DMS114 treated with DMSO at 0.1 percent for 48 hours (cell line): ENCODE measurements around the gene PARVA.

ENCODE experiments used
- DNase-seq: peaks from one replicate; lab custom pipeline; 2025; ENCODE audit not compliant: unreplicated experiment; lab: John Stamatoyannopoulos, UW

The PARVA gene

DNA sequence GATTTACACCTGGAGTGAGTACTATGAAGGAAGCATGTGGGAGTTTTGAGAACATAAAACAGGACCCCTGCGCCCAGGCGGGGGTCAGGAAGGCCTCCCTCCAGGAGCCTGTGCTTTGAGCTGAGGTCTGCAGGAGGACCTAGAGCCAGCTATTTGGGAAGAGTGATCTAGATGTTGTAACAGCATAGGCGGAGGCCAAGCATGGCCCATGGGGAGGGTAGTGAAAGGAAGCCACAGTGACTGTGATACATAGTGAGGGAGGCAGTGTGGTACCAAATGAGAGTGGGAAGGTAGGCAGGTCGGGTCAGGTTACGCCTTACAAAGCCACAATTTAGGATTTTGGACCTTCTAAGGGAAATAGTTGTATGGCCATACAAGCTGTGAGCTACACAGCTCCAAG lies 147.5 kb downstream of the PARVA start:
- no peak for DNase-seq

DNA sequence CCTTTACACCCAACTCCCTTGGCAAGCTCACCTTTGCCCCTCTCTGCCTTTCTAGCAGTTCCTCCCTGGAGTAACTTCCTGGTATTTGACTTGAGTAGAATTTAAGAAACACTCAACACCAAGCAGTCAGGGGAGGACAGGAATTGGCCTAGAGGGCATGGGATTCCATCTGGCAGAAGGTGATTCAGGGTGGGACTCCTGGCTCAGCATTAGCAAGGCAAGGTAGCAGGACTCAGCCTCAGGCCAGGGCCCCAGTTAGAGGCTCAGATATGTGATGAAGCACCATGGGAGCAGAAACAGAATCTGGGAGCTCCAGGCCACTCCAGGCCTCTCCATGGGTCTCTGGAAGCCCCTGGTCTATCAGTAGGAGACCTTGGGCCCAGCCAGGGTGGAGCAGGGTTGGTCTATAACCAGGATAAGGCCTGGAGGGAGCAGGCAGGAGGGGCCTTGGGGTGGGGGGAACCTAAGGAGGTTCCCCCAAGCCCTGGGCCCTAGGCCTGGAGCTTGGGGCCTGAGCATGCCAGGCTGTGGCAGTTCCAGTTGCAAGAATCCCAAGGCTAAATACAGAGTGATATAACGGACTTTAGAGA lies 148.2 kb downstream of the PARVA start:
- DNase-seq, result no peak

DNA sequence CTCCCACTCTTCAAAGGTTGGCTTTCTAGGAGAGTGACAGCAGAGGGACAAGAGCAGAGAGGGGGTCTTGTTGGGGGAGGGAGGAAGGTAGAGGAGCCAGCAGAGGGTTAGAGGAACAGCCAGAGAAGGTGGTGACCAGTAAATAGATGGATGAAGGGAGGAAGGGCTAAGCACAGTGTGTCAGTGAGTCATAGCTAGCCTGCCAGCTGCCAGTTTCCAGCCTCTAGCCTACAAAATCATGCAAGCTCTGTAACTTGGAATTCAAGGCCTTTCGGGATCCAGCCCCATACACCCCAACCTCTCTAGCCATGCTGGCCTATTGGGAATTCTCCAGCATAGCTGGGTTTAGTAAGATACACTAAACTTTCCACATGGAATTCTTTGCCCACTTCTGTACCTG lies 149.4 kb downstream of the PARVA start:
- DNase-seq, result no peak

DNA sequence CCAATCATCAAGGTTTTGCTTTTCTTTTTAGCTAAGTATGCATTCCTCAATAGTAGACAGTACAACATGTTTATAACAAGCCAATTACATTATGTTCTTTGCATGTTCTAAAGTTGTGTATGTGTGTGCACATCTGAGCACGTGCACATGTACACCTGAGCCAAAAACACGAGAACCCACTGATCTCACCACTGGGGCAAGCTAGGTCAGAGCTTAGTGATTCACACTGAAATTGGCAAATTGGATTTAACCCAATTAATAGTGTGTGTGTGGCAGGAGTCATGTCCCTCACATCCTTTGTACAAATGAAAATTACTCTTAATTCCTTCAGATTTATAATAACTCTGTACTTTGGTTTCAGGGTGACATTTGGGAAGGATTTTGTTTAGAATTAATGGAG lies 151.1 kb downstream of the PARVA start:
- no peak for DNase-seq

- no peak for DNase-seq
Measured at GRCh38 chr11:12529041-12529440, 151.7 kb downstream of the PARVA start.

GRCh38 chr11:12529793-12530192 lies 152.4 kb downstream of the PARVA start:
- DNase-seq, result no peak

- DNase-seq, result no peak
Measured at GRCh38 chr11:12531020-12531419, 153.6 kb downstream of the PARVA start.

GRCh38 chr11:12531681-12532080 lies 154.3 kb downstream of the PARVA start:
- DNase-seq, result no peak

DNA sequence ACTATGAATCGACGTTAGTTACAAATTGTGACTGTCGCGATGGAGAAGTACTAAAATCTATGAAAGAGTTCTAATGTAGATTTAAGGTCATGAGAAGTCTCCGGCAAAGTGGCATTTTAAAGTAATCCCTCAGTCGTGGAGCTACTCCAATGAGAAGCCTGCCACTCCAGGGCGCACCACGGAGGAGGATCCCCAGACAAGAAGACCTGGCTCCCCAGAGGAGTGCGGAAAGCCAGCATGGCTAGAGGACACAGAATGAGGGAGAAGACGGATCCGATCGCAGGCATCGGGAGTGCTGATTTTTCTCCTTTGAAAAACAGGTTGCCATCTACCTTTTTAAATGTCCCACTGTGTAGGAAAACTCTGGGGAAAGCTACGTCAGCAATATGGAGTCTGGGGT lies 155.2 kb downstream of the PARVA start:
- no peak for DNase-seq

DNA sequence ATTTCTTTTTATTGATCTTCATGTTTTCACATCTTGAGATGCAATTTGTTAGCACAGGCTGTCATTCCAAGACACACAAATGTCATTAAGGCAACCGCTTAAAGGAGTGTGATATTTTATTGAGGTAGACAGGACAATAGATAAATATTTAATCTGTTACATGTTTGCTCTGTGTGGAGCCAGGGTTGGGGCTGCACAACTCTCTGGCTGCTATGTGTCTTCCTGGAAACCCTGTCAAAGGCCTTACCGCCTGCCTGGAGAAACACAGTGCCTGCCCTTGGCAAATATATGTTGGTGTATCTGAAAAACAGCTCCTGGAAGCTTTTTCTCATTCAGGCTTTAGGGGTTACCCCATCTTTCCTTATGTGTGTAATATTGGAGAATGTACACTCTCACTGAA lies 157.2 kb downstream of the PARVA start:
- DNase-seq, result no peak

- DNase-seq, result no peak
Measured at GRCh38 chr11:12535321-12535720, 157.9 kb downstream of the PARVA start.

DNA sequence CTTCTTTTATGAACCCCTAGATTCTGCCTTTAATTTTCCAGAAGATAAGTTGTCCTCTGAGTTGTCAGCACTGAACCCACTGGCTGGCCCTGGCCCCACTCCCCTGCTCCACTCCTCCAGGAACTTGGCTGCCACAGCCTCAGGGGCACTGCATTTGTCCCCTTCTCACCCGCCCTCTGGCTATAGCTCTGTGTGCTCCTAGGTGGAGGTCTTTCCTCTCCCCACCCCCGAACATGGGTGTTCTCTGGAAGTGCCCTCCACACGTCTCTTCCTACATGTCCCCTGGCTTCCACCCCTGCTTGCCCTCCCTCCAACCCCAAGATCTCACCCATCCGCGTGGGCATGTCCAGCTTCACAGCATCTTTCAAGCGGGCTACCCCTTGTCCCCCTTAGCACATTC lies 159.2 kb downstream of the PARVA start:
- DNase-seq, result no peak

DNA sequence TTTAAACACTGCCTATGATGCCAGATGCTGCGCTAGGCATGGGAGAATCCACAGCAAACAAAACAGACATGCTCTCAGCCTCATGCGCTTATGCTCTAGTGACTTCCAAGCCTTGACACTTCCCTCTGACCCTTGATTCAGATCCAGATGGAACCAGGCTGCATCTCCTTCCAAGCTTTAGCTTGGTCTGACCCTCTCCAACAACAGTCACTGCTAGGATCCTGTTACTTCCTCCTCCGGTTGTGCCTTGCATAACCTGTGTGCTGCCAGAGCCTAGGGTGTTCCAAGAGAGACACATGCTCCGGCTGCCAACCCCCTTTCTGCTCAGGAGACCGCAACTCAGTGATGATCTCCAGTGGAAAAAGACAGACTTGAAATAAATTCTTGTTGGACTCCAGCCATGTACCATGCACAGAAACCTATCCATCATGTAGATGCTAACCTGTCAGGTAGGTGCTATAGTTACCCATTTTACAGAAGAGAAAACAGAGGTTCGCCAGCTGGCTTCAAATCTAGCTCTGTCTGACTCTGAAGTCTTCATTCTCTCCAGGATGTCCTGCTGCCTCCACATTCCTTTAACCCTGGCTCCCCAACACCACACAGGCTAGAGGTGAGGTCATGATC lies 160.5 kb downstream of the PARVA start:
- DNase-seq, result no peak

DNA sequence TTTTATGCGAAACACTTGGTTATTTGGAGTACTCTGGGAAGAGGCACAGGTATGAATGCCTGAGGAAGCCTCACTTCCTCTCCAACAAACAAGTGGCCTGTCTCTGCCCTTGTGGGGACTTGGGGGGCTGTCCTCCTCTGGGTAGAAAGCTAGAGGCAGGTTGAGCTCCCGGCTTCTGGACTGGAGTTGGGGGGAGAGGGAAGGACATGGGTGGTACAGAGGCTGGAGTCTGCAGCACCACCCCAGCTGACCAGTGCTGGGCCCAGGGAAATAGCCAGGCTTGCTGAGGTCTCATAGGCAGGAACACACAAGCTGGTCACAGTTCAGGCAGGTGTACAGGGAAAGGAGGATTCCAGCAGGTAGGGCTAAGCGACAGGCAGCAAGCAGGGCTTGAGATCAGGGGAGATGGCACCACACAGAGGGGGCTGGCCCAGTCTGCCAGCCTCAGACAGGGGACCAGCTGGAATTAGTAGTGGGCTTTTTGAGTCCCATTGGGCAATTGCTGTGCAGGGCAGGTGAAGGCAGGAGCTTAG lies 161.6 kb downstream of the PARVA start:
- no peak for DNase-seq

GRCh38 chr11:12539572-12539971 lies 162.2 kb downstream of the PARVA start:
- DNase-seq, result no peak

DNA sequence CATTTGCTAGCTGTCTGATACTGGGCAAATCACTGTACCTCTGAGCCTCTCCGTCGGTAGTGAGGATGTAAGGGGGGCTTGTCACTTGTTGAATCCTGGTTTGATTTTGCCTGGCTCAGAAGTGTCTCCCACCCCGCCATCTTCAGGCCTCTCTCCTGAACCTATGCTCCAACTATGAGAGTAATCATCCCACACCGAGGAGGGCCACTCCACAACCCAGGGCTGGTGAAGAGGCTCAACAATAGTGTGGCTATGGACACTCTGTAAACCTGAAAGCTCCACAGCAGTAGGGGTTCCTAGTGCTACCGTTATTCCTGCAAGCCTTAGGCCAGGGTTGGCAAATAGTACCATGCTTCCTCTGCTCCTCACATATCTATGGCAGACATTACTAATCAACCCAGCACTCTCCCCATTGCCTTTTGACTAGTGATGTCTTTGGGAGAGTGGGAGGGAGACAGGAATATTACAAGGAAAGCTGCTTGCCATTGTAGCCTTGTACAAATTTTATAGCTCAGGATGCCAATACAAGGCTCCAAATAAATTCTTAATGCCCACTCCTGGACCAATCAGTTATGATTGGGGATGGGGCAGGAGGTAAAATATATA lies 162.8 kb downstream of the PARVA start:
- DNase-seq, result no peak

- no peak for DNase-seq
Measured at GRCh38 chr11:12540913-12541582, 163.7 kb downstream of the PARVA start.

- no peak for DNase-seq
Measured at GRCh38 chr11:12541583-12542151, 164.3 kb downstream of the PARVA start.

GRCh38 chr11:12542186-12542935 lies 165.0 kb downstream of the PARVA start:
- DNase-seq, result no peak

DNA sequence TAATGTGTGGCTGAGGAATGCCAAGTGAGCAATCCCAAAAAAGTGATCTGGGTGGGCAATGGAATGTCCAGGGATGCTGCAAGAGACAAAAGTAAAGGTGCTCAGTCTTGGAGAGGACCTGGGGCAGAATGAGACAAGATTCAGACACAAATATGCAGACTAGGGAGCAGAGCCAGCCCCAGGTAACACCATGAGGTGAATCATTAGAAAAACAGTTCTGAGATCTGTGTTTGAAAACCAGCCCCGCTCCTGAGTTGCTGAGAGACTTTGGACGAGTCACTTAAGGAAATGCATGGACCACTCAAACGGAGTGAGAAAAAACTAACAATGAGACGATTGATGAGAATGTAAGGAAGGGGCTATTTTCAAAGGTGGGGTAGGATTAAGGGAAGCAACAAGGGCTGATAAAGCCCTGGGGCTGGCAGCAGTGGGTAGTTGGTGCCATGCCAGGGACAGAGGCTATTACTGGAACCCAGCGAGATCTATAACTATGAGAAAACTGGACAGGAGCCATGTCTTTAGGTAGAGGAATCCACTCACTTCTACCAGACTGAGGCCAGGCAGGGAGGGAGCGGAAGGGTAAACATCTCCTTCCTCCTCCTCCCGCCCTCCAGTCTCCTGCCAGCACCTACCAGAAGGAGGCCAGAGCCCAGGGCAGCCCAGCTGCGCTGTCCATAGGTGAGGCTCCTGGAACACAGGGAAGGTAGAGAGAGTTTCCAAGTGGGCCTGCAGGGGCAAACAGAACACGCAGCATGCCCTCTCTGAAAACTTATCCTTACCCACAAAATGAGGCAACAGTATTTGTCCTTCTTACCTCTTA lies 166.4 kb downstream of the PARVA start:
- no peak for DNase-seq
